CD4-positive, alpha-beta memory T cell (primary cell): ENCODE results near the gene GRIK4. TPM values are rescaled to one million over a fixed set of nuclear protein-coding genes. Genes with fewer than 3 reads are reported as not detected.

Source experiments
- CTCF ChIA-PET: fragments of 350-600 bp; sonication (Branson Sonifier 250); formaldehyde crosslinking; loops from one replicate; lab custom pipeline; 2021; ENCODE audit warnings: inconsistent platforms; ENCODE audit not compliant: partially characterized antibody; lab: Charles Lee
- POLR2A ChIA-PET: fragments of 350-600 bp; sonication (Branson Sonifier 250); formaldehyde crosslinking; loops from one replicate; lab custom pipeline; 2021; ENCODE audit not compliant: partially characterized antibody; lab: Charles Lee
- DNase-seq, 5 donors: peaks; one replicate each; pipeline versions ENCODE4 v3.0.0 to v3.0.0-alpha.2; 2020 to 2022; ENCODE audit warnings: mixed read lengths in 1 of 5
- H3K27ac ChIP-seq: one replicate; pipeline ENCODE4 v1.7.0; 2013; ENCODE audit warnings: low read depth, low read length
- H3K27me3 ChIP-seq: 2 replicates; pipeline ENCODE4 v1.7.0; 2013; ENCODE audit warnings: mild to moderate bottlenecking, low read length, moderate library complexity; ENCODE audit not compliant: insufficient read depth
- H3K36me3 ChIP-seq: 2 replicates; pipeline ENCODE4 v1.7.0; 2013; ENCODE audit warnings: mild to moderate bottlenecking, low read length, moderate library complexity; ENCODE audit not compliant: insufficient read depth
- H3K4me1 ChIP-seq: 2 replicates; pipeline ENCODE4 v1.7.0; 2013; ENCODE audit warnings: mild to moderate bottlenecking, low read length, moderate library complexity; ENCODE audit not compliant: insufficient read depth
- H3K4me3 ChIP-seq, 2 donors: one replicate each; pipeline ENCODE4 v1.7.0; 2013; ENCODE audit warnings: low read length in 2 of 2, mild to moderate bottlenecking in 1 of 2
- H3K9me3 ChIP-seq, 2 donors: one replicate each; pipeline ENCODE4 v1.7.0; 2013; ENCODE audit warnings: low read length in 2 of 2, control low read depth in 1 of 2; ENCODE audit not compliant: control insufficient read depth in 1 of 2
- H3K27ac Mint-ChIP-seq, 7 donors: one replicate each; pipeline ENCODE4 v1.8.0; 2020 to 2021; ENCODE audit warnings: mixed read lengths in 7 of 7, mild to moderate bottlenecking in 6 of 7, inconsistent platforms in 3 of 7, moderate library complexity in 3 of 7
- H3K27me3 Mint-ChIP-seq, 2 donors: one replicate each; pipeline ENCODE4 v1.8.0; 2020 to 2021; ENCODE audit warnings: mixed read lengths in 2 of 2
- H3K36me3 Mint-ChIP-seq, 2 donors: one replicate each; pipeline ENCODE4 v1.8.0; 2020 to 2021; ENCODE audit warnings: mixed read lengths in 2 of 2, inconsistent platforms in 1 of 2, mild to moderate bottlenecking in 1 of 2
- H3K4me1 Mint-ChIP-seq, 4 donors: one replicate each; pipeline ENCODE4 v1.8.0; 2020 to 2021; ENCODE audit warnings: mixed read lengths in 4 of 4, mild to moderate bottlenecking in 1 of 4
- H3K4me3 Mint-ChIP-seq, 8 donors: one replicate each; pipeline ENCODE4 v1.8.0; 2020 to 2021; ENCODE audit warnings: mixed read lengths in 8 of 8, mild to moderate bottlenecking in 7 of 8, moderate library complexity in 6 of 8, inconsistent platforms in 3 of 8
- H3K9me3 Mint-ChIP-seq, 8 donors: one replicate each; pipeline ENCODE4 v1.8.0; 2020 to 2021; ENCODE audit warnings: mixed read lengths in 8 of 8, mild to moderate bottlenecking in 5 of 8, inconsistent platforms in 3 of 8, moderate library complexity in 1 of 8
- intact Hi-C: fragments of 100-400 bp; cut with micrococcal nuclease; formaldehyde crosslinking; loops from one replicate; pipeline ENCODE4 v1.15.1; 2023
- polyA plus RNA-seq, 2 donors: library from polyadenylated mRNA; unstranded; fragments of 300-500 nt; fragmentation: Illumina TruSeq; gene quantifications; one replicate each; pipeline ENCODE4 v1.2.3, GENCODE V29; 2021
- total RNA-seq, 2 experiments: library from RNA; stranded (reverse); gene quantifications; one replicate each; pipeline ENCODE4 v1.2.3, GENCODE V29; 2021

Gene GRIK4
- total and polyA plus RNA-seq, 4 experiments from 2014 or later, result 0.06 TPM; not detected in 3

DNA sequence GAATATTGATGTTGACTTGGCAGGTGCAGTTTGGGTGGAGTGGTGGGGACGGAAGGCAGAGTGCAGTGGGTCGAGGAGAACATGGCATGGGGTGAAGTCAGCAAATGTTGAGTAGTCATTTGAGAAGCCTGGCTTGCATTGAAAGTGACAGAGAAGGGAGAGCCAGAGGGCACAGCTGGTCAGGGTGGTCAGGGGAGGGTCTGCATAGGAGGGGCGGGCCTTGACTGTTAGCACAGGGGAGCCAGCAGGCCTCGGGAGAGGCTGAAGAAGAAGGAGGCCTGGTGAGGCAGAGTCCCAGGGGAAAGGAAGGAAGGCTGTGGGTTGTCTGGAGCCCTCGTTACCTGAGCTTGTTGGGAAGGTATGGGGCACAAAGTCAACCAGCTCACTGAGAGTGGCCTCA, 281.6 kb downstream of the GRIK4 start:
- Histone ChIP-seq H3K4me3 (no peak overlapping the region), H3K9me3 (no peaks in the 10 kb centered on the region), H3K27ac (no peak overlapping the region), H3K27me3 (no peaks in the 10 kb centered on the region), H3K4me1 (no peaks in the 10 kb centered on the region), H3K36me3 (no peaks in the 10 kb centered on the region)
- Mint-ChIP-seq H3K9me3 (no peaks in the 10 kb centered on the region), H3K36me3 (no peaks in the 10 kb centered on the region), H3K4me3 (no peak overlapping the region), H3K27ac (no peak overlapping the region), H3K4me1 (no peaks in the 10 kb centered on the region), H3K27me3 (peaks cover 6 to 9% of the 10 kb centered on the region in 2 donors)
- intact Hi-C loops, result no loop called here
- ChIA-PET POLR2A (no interaction called here), CTCF (interaction anchor here (2.1 kb wide), 1 partner anchor 9 kb away, joined by 6 read pairs; no protein-coding TSS in a partner anchor)
- DNase-seq, result no peak

DNA sequence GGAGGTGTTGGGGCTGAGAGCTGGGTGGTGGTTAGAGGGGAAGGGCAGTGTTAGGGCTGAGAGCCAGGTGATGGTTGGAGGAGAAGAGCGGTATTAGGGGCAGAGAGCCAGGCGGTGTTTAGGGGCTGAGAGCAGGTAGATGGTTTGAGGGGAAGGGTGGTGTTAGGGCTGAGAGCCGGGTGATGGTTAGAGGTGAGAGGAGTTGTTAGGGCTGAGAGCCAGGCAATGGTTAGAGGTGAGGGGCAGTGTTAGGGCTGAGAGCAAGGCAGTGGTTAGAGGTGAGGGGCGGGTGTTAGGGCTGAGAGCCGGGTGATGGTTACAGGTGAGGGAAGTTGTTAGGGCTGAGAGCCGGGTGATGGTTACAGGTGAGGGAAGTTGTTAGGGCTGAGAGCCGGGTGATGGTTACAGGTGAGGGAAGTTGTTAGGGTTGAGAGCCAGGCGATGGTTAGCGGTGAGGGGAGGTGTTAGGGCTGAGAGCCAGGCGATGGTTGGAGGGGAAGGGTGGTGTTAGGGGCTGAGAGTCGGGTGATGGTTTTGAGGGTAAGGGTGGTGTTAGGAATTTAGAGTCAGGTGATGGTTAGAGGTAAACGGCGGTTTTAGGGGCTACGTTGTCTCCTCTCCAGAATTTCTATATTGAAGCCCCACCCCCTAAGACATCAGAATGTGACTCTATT, 282.4 kb downstream of the GRIK4 start:
- Mint-ChIP-seq H3K4me1 (no peaks in the 10 kb centered on the region), H3K36me3 (no peaks in the 10 kb centered on the region), H3K27ac (no peak overlapping the region), H3K4me3 (no peak overlapping the region), H3K9me3 (no peaks in the 10 kb centered on the region), H3K27me3 (peaks cover 6 to 8% of the 10 kb centered on the region in 2 donors)
- H3K4me3 ChIP-seq, result no peak overlapping the region
- intact Hi-C loops, result no loop called here
- H3K4me1 ChIP-seq, result no peaks in the 10 kb centered on the region
- no peak for DNase-seq
- H3K27me3 ChIP-seq, result no peaks in the 10 kb centered on the region
- no peak overlapping the region for H3K27ac ChIP-seq
- ChIA-PET POLR2A (no interaction called here), CTCF (interaction anchor here (2.1 kb wide), 1 partner anchor 8 kb away, joined by 6 read pairs; no protein-coding TSS in a partner anchor)
- no peaks in the 10 kb centered on the region for H3K9me3 ChIP-seq
- no peaks in the 10 kb centered on the region for H3K36me3 ChIP-seq

DNA sequence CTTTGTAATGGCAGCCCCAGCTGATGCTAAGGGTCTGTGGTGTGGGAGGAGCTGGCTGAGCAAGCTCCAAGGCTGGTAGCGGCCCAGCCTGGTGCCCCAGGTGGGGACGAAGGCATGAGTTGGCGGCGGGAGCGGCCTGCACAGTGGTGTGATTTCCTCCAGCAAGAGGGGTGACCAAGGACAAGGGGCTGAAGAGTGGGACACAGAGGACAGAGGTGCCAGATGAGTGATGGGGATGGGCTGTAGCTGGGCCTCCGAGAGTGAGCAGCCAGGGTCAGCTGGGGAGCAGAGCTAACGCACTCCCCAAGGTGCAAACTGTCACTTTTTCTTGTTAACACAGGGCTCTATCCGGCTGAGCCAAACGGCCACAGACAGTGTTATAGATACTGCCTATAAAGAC, 283.2 kb downstream of the GRIK4 start:
- Mint-ChIP-seq H3K4me1 (no peaks in the 10 kb centered on the region), H3K27me3 (peaks cover 6 to 8% of the 10 kb centered on the region in 2 donors), H3K36me3 (no peaks in the 10 kb centered on the region), H3K27ac (peak overlapping the region in 1 of 7 donors; percentile 59), H3K4me3 (no peak overlapping the region), H3K9me3 (no peaks in the 10 kb centered on the region)
- H3K4me1 ChIP-seq, result no peaks in the 10 kb centered on the region
- H3K27ac ChIP-seq, result no peak overlapping the region
- H3K36me3 ChIP-seq, result no peaks in the 10 kb centered on the region
- H3K4me3 ChIP-seq, result no peak overlapping the region
- CTCF ChIA-PET, result no interaction called here
- H3K9me3 ChIP-seq, result no peaks in the 10 kb centered on the region
- POLR2A ChIA-PET, result no interaction called here
- no peaks in the 10 kb centered on the region for H3K27me3 ChIP-seq
- intact Hi-C loops, result no loop called here
- no peak for DNase-seq

DNA sequence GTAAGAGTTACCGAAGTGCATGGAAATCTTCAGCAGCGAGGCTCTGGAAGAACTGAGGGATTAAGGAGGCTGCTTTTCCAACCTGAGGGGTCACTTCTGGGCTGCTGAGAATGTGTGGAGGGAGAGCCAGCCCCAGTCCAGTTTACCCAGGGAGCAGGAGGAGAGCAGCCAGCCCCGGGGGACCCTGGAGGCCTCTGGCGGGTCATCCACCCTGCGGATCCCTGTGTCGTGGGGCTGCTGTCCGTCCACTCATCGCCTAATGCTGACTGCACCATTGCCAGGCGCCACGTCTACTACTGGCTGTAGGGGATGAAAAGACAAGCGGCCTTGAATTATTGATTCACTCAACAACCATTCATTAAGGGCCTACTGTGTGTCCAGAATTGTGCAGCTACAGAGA, 283.6 kb downstream of the GRIK4 start:
- Mint-ChIP-seq H3K27me3 (peaks cover 6 to 8% of the 10 kb centered on the region in 2 donors), H3K9me3 (no peaks in the 10 kb centered on the region), H3K27ac (no peak overlapping the region), H3K4me1 (no peaks in the 10 kb centered on the region), H3K36me3 (no peaks in the 10 kb centered on the region), H3K4me3 (no peak overlapping the region)
- no peak overlapping the region for H3K4me3 ChIP-seq
- POLR2A ChIA-PET, result no interaction called here
- no peak for DNase-seq
- H3K27me3 ChIP-seq, result no peaks in the 10 kb centered on the region
- CTCF ChIA-PET, result no interaction called here
- H3K4me1 ChIP-seq, result no peaks in the 10 kb centered on the region
- intact Hi-C loops, result no loop called here
- H3K9me3 ChIP-seq, result no peaks in the 10 kb centered on the region
- H3K27ac ChIP-seq, result no peak overlapping the region
- no peaks in the 10 kb centered on the region for H3K36me3 ChIP-seq

DNA sequence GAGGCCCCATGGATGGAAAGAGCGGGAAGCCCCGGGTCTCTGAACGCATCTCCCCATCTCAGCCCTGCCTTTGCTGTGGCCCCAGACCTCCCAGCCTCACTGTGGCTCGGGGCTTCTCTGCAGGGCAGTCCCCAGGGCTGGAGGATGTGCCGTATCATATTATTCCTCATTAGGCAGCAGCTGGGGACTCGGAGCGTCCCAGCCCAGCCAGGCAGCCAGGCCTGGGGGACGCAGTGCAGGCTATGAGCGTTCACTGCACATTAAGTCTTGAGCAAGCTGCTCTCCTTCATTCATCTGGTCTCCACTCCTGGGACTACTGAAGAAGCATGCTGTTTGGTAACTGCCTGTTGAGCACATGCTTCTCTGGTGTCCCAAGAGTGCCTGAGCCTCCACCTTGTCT, 285.6 kb downstream of the GRIK4 start:
- no peaks in the 10 kb centered on the region for H3K4me1 Mint-ChIP-seq
- no peaks in the 10 kb centered on the region for H3K36me3 ChIP-seq
- H3K27ac ChIP-seq, result no peak overlapping the region
- CTCF ChIA-PET, result no interaction called here
- no peaks in the 10 kb centered on the region for H3K9me3 Mint-ChIP-seq
- no peak for DNase-seq
- no peaks in the 10 kb centered on the region for H3K36me3 Mint-ChIP-seq
- no peaks in the 10 kb centered on the region for H3K27me3 ChIP-seq
- H3K27ac Mint-ChIP-seq, result no peak overlapping the region
- intact Hi-C loops, result no loop called here
- no peaks in the 10 kb centered on the region for H3K4me1 ChIP-seq
- no peak overlapping the region for H3K4me3 ChIP-seq
- no peak overlapping the region for H3K4me3 Mint-ChIP-seq
- POLR2A ChIA-PET, result no interaction called here
- H3K9me3 ChIP-seq, result no peaks in the 10 kb centered on the region
- H3K27me3 Mint-ChIP-seq, result peaks cover 7 to 8% of the 10 kb centered on the region in 2 donors

DNA sequence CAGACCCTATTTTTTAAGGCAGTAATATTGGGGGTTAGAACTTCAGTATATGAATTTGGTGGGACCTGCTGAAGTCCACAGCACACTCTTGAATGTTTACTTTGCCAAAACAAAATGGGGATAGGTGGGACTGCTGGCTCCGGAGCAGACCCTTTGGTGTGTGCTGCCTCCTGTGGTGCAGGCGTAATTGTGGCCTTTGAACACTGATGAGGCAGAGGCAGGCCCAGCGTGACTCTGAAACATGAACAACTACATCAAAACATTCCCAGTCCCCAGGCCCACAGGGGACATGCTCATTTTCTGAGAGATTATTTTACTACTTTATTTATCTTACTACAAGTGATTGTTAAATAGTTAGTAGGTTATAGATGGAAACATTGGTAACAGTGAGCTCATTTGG, 287.3 kb downstream of the GRIK4 start:
- peaks cover 10% of the 10 kb centered on the region in 2 donors for H3K27me3 Mint-ChIP-seq
- Histone ChIP-seq H3K4me3 (no peak overlapping the region), H3K4me1 (no peaks in the 10 kb centered on the region), H3K27me3 (no peaks in the 10 kb centered on the region), H3K9me3 (no peaks in the 10 kb centered on the region), H3K27ac (no peak overlapping the region), H3K36me3 (no peaks in the 10 kb centered on the region)
- H3K4me1 Mint-ChIP-seq, result peaks cover 0 to 1% (median 0%) of the 10 kb centered on the region in 4 donors
- no peaks in the 10 kb centered on the region for H3K36me3 Mint-ChIP-seq
- H3K27ac Mint-ChIP-seq, result no peak overlapping the region
- no peaks in the 10 kb centered on the region for H3K9me3 Mint-ChIP-seq
- CTCF ChIA-PET, result interaction anchor here (1.6 kb wide), 1 partner anchor 9 kb away, joined by 3 read pairs; no protein-coding TSS in a partner anchor
- intact Hi-C loops, result no loop called here
- no peak for DNase-seq
- no peak overlapping the region for H3K4me3 Mint-ChIP-seq
- POLR2A ChIA-PET, result no interaction called here

DNA sequence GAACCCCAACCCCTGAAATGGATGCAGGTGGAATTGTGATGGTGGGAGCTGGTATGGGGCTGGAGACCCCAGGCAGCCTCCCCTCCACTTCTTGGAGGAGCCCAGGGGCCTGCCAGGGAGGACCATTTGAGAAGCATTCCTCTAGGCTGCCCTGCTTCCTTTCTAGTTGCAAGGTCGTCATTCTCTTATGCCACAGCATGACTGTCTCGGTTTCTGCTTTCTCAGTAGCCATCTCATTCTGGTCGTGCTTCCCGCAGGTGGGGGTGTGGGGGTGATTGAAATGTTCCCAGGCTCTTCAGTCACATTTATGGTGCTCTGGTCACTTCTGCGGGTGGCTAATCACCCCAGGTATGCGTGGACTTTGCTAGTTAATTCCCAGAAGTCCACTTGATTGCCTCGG, 288.7 kb downstream of the GRIK4 start:
- intact Hi-C loops, result no loop called here
- no peaks in the 10 kb centered on the region for H3K27me3 ChIP-seq
- Mint-ChIP-seq H3K27me3 (peaks cover 7 to 10% of the 10 kb centered on the region in 2 donors), H3K4me3 (no peak overlapping the region), H3K9me3 (no peaks in the 10 kb centered on the region), H3K36me3 (no peaks in the 10 kb centered on the region), H3K27ac (no peak overlapping the region), H3K4me1 (peaks cover 0 to 1% (median 0%) of the 10 kb centered on the region in 4 donors)
- POLR2A ChIA-PET, result no interaction called here
- CTCF ChIA-PET, result interaction anchor here (1.6 kb wide), 1 partner anchor 10 kb away, joined by 3 read pairs; no protein-coding TSS in a partner anchor
- no peak overlapping the region for H3K27ac ChIP-seq
- no peaks in the 10 kb centered on the region for H3K4me1 ChIP-seq
- H3K36me3 ChIP-seq, result no peaks in the 10 kb centered on the region
- no peak for DNase-seq
- H3K4me3 ChIP-seq, result no peak overlapping the region
- H3K9me3 ChIP-seq, result no peaks in the 10 kb centered on the region
